8988T (cell line): ENCODE measurements around the gene FZD2.

Experiments used
- DNase-seq: peaks from one replicate; pipeline ENCODE4 v3.0.0; 2011

FZD2 gene

GRCh38 chr17:44608727-44609435 lies 51.6 kb downstream of the FZD2 start:
- no peak for DNase-seq

DNA sequence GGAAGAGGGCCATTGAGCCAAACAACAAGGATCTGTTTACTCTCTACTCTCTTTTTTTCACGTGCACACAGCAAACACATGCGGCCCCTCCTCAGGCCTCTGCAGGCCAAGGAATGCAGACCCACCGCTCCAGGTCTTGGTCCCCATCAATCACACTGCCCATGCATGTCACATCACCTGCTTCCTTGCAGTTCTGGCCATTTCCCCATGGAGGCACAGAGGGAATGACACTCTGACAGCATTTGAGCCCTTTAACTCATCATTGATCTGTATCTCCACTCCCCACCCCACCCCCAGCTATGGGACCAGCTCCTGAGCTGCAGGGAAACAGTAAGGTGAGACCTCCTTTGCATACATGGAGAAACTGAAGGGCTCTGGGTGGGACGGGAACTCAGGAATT lies 53.0 kb downstream of the FZD2 start:
- no peak for DNase-seq
